ENCODE measurements around the gene HAUS7. TPM values are rescaled to one million over a fixed set of nuclear protein-coding genes. Genes with fewer than 3 reads are reported as not detected.
A peak's percentile ranks its signal among the peaks of the same experiment; 100 is the strongest.

HAUS7 gene
- total RNA-seq, 6 donors from 2014 or later, result 3.7 to 61.8 (median 23.0) TPM

- TF ChIP-seq POLR2A (IDR thresholded peaks at IDR 0.05) (no peak), POLR2AphosphoS5 (IDR thresholded peaks at IDR 0.05) (no peak), EP300 (IDR thresholded peaks at IDR 0.05) (no peak), CTCF (IDR thresholded peaks at IDR 0.05) (no peak)
- WGBS, 2 donors, result 59 to 78% methylated on average over 6 to 9 of the region's 9 CpGs
- no peak for ATAC-seq (ENCODE audit: low FRiP score in 2 of 2)
Measured at GRCh38 chrX:153516073-153516472, 45.7 kb upstream of the HAUS7 start.

GRCh38 chrX:153515435-153515834 is 45.1 kb upstream of the HAUS7 start:
- WGBS, 2 donors, result 79% methylated on average over 8 of the region's 8 CpGs; no CpG with 5 or more reads in 1 of the 2 donors
- TF ChIP-seq POLR2A (IDR thresholded peaks at IDR 0.05), result no peak
- no peak for TF ChIP-seq EP300 (IDR thresholded peaks at IDR 0.05)
- no peak for TF ChIP-seq CTCF (IDR thresholded peaks at IDR 0.05)
- TF ChIP-seq POLR2AphosphoS5 (IDR thresholded peaks at IDR 0.05), result no peak

More at GRCh38 chrX:153516073-153516472, 45.7 kb upstream of the HAUS7 start:
- DNase-seq, result no peak
- no peak overlapping the region for H3K27ac ChIP-seq
- no peak overlapping the region for H3K4me3 ChIP-seq
- H3K9me3 ChIP-seq, result no peaks in the 10 kb centered on the region
- H3K4me1 ChIP-seq, result peaks cover 0 to 9% (median 0%) of the 10 kb centered on the region in 4 donors
- H3K27me3 ChIP-seq, result peaks cover 0 to 28% (median 0%) of the 10 kb centered on the region in 4 donors
- H3K36me3 ChIP-seq, result no peaks in the 10 kb centered on the region

DNA sequence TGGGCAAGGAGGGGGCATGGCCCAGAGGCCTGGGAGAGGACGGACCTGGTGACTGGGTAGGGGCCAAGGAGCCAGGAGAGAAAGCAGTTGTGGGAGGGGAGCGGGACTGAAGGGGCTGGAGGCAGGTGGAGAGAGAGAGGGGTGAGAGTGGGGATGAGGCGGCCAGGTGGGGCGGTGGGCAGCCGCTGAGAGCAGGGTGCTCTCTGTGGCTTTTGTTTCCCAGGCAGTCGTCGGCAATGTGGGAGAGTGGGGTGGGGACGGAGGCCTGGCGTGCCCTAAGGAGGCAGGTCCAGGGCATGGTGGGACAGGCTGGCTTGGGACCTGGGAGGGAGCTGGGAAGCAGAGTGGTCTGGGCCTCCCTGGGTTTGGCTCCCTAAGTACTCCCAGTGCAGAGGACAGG is 43.9 kb upstream of the HAUS7 start:
- TF ChIP-seq EP300 (IDR thresholded peaks at IDR 0.05), result no peak
- no peak for TF ChIP-seq POLR2AphosphoS5 (IDR thresholded peaks at IDR 0.05)
- no peak for TF ChIP-seq CTCF (IDR thresholded peaks at IDR 0.05)
- no peak for TF ChIP-seq POLR2A (IDR thresholded peaks at IDR 0.05)
- Histone ChIP-seq H3K9me3 (no peaks in the 10 kb centered on the region), H3K4me1 (peaks cover 0 to 9% (median 0%) of the 10 kb centered on the region in 4 donors), H3K27ac (no peak overlapping the region), H3K36me3 (no peaks in the 10 kb centered on the region), H3K4me3 (no peak overlapping the region), H3K27me3 (peaks cover 0 to 22% (median 0%) of the 10 kb centered on the region in 4 donors)
- WGBS, 2 donors, result 81 to 83% methylated on average over 9 of the region's 9 CpGs
- ATAC-seq (ENCODE audit: low FRiP score in 2 of 2), result no peak
- no peak for DNase-seq

More at GRCh38 chrX:153515435-153515834, 45.1 kb upstream of the HAUS7 start:
- Histone ChIP-seq H3K27me3 (peaks cover 0 to 28% (median 0%) of the 10 kb centered on the region in 4 donors), H3K27ac (no peak overlapping the region), H3K4me3 (no peak overlapping the region), H3K4me1 (peaks cover 0 to 9% (median 0%) of the 10 kb centered on the region in 4 donors), H3K36me3 (no peaks in the 10 kb centered on the region), H3K9me3 (no peaks in the 10 kb centered on the region)
- DNase-seq (peak in 1 of 2 donors; percentile 34), ATAC-seq (ENCODE audit: low FRiP score in 2 of 2) (no peak)

DNA sequence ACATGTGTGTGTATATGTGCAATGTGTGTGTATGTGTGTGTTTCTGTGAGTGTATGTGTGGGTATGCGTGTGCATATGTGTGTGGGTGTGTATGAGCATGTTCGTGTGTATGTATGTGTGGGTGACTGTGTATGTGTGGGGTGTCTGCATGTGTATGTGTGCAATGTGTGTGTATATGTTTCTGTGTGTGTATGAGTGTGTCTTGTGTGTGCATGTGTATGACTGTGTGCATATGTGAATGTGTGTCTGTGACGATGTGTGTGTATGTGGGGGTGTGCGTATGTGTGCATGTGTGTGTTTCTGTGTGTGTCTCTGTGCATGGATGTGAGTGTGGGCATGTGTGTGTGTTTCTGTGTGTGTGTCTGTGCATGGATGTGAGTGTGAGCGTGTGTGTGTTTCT is 42.9 kb upstream of the HAUS7 start:
- DNase-seq (no peak), ATAC-seq (ENCODE audit: low FRiP score in 2 of 2) (no peak)
- Histone ChIP-seq H3K4me1 (peaks cover 0 to 9% (median 0%) of the 10 kb centered on the region in 4 donors), H3K36me3 (no peaks in the 10 kb centered on the region), H3K9me3 (no peaks in the 10 kb centered on the region), H3K4me3 (no peak overlapping the region), H3K27me3 (peaks cover 0 to 14% (median 0%) of the 10 kb centered on the region in 4 donors), H3K27ac (no peak overlapping the region)
- TF ChIP-seq POLR2A (IDR thresholded peaks at IDR 0.05) (no peak), POLR2AphosphoS5 (IDR thresholded peaks at IDR 0.05) (no peak), CTCF (IDR thresholded peaks at IDR 0.05) (no peak), EP300 (IDR thresholded peaks at IDR 0.05) (no peak)
- WGBS, 2 donors, result 76 to 82% methylated on average over 2 to 5 of the region's 5 CpGs

DNA sequence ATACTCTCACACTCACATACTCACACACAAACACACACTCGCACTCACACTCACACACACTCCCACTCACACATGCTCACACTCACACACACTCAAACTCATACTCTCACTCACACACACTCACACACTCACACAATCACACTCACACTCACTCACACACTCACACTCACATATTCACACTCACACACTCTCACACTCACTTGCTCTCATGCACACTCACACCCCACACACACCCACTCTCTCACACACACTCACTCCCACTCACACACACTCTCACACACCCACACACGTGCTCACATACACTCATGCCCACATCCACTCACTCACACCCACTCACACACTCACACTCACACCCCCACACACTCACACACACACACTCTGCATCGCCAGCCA is 42.1 kb upstream of the HAUS7 start:
- Histone ChIP-seq H3K27me3 (peaks cover 0 to 6% (median 0%) of the 10 kb centered on the region in 4 donors), H3K4me1 (peaks cover 0 to 4% (median 0%) of the 10 kb centered on the region in 4 donors), H3K27ac (no peak overlapping the region), H3K4me3 (no peak overlapping the region), H3K9me3 (no peaks in the 10 kb centered on the region), H3K36me3 (no peaks in the 10 kb centered on the region)
- WGBS, 2 donors, result 61 to 73% methylated on average over 3 of the region's 3 CpGs
- no peak for ATAC-seq (ENCODE audit: low FRiP score in 2 of 2)
- no peak for TF ChIP-seq POLR2AphosphoS5 (IDR thresholded peaks at IDR 0.05)
- TF ChIP-seq CTCF (IDR thresholded peaks at IDR 0.05), result no peak
- TF ChIP-seq POLR2A (IDR thresholded peaks at IDR 0.05), result no peak
- TF ChIP-seq EP300 (IDR thresholded peaks at IDR 0.05), result no peak
- DNase-seq, result no peak
